Measurements from ENCODE around the gene ZNF335. TPM values are rescaled to one million over a fixed set of nuclear protein-coding genes. Genes with fewer than 3 reads are reported as not detected.

Gene ZNF335
- total RNA-seq, 6 experiments from 2014 or later = 6.5 to 9.3 (median 7.8) TPM

GRCh38 chr20:45918779-45919537, 53.0 kb downstream of the ZNF335 start:
- H3K4me1 ChIP-seq = peaks cover 0 to 8% (median 2%) of the 10 kb centered on the region in 4 donors

GRCh38 chr20:45918182-45918737, 53.7 kb downstream of the ZNF335 start:
- Histone ChIP-seq H3K4me3 (no peak overlapping the region), H3K9me3 (no peaks in the 10 kb centered on the region), H3K36me3 (no peaks in the 10 kb centered on the region), H3K4me1 (peaks cover 0 to 4% (median 0%) of the 10 kb centered on the region in 4 donors), H3K27me3 (no peaks in the 10 kb centered on the region), H3K27ac (peak overlapping the region; percentile 19 to 40 (median 35))
- TF ChIP-seq CTCF (IDR thresholded peaks at IDR 0.05) (no peak), POLR2A (IDR thresholded peaks at IDR 0.05) (no peak)
- intact Hi-C loops (cut with DNase I) = no loop called here
- peak; percentile 38 to 61 (median 42) for ATAC-seq
- DNase-seq = no peak
- 77% methylated on average over 2 of the region's 5 CpGs for WGBS (ENCODE audit: insufficient coverage, low coverage, low lambda C conversion rate, missing lambda C conversion rate)

More at GRCh38 chr20:45918779-45919537, 53.0 kb downstream of the ZNF335 start:
- H3K4me3 ChIP-seq = no peak overlapping the region
- no peak for ATAC-seq
- DNase-seq = no peak
- TF ChIP-seq CTCF (IDR thresholded peaks at IDR 0.05) (no peak), POLR2A (IDR thresholded peaks at IDR 0.05) (no peak)
- WGBS (ENCODE audit: insufficient coverage, low coverage, low lambda C conversion rate, missing lambda C conversion rate) = 83% methylated on average over 10 of the region's 12 CpGs
- peak overlapping the region; percentile 20 to 40 (median 37) for H3K27ac ChIP-seq
- intact Hi-C loops (cut with DNase I) = no loop called here
- H3K36me3 ChIP-seq = no peaks in the 10 kb centered on the region
- no peaks in the 10 kb centered on the region for H3K9me3 ChIP-seq
- no peaks in the 10 kb centered on the region for H3K27me3 ChIP-seq

GRCh38 chr20:45917790-45918141, 54.2 kb downstream of the ZNF335 start:
- peaks cover 0 to 4% (median 0%) of the 10 kb centered on the region in 4 donors for H3K4me1 ChIP-seq
- DNase-seq (no peak), ATAC-seq (no peak)
- no peak overlapping the region for H3K4me3 ChIP-seq
- H3K27ac ChIP-seq = peak overlapping the region in 1 of 3 donors; percentile 35
- H3K9me3 ChIP-seq = no peaks in the 10 kb centered on the region
- intact Hi-C loops (cut with DNase I) = no loop called here
- no peaks in the 10 kb centered on the region for H3K36me3 ChIP-seq
- TF ChIP-seq CTCF (IDR thresholded peaks at IDR 0.05) = no peak
- TF ChIP-seq POLR2A (IDR thresholded peaks at IDR 0.05) = no peak
- H3K27me3 ChIP-seq = no peaks in the 10 kb centered on the region
- 62% methylated on average over 5 of the region's 5 CpGs for WGBS (ENCODE audit: insufficient coverage, low coverage, low lambda C conversion rate, missing lambda C conversion rate)

GRCh38 chr20:45913116-45913515, 58.9 kb downstream of the ZNF335 start:
- Histone ChIP-seq H3K4me1 (peaks cover 0 to 2% (median 0%) of the 10 kb centered on the region in 4 donors), H3K9me3 (no peaks in the 10 kb centered on the region), H3K27ac (no peak overlapping the region), H3K4me3 (no peak overlapping the region), H3K36me3 (no peaks in the 10 kb centered on the region), H3K27me3 (no peaks in the 10 kb centered on the region)
- WGBS (ENCODE audit: insufficient coverage, low coverage, low lambda C conversion rate, missing lambda C conversion rate) = 34% methylated on average over 5 of the region's 5 CpGs
- intact Hi-C loops (cut with DNase I) = no loop called here
- no peak for TF ChIP-seq POLR2A (IDR thresholded peaks at IDR 0.05)
- no peak for TF ChIP-seq CTCF (IDR thresholded peaks at IDR 0.05)
- DNase-seq = no peak
- ATAC-seq = peak in 1 of 4 donors; percentile 2

Data from right lobe of liver (tissue), 6 donors.